ENCODE results near the gene ELAPOR1. TPM values are rescaled to one million over a fixed set of nuclear protein-coding genes. Genes with fewer than 3 reads are reported as not detected.

ELAPOR1 gene
- polyA plus RNA-seq, 1 donor: 1.6 TPM

- DNase-seq: no peak
Observed at GRCh38 chr1:109096120-109096519, 17.8 kb upstream of the ELAPOR1 start.

- peak; percentile 99 for DNase-seq
Observed at GRCh38 chr1:109099938-109100773, 13.8 kb upstream of the ELAPOR1 start.

DNA sequence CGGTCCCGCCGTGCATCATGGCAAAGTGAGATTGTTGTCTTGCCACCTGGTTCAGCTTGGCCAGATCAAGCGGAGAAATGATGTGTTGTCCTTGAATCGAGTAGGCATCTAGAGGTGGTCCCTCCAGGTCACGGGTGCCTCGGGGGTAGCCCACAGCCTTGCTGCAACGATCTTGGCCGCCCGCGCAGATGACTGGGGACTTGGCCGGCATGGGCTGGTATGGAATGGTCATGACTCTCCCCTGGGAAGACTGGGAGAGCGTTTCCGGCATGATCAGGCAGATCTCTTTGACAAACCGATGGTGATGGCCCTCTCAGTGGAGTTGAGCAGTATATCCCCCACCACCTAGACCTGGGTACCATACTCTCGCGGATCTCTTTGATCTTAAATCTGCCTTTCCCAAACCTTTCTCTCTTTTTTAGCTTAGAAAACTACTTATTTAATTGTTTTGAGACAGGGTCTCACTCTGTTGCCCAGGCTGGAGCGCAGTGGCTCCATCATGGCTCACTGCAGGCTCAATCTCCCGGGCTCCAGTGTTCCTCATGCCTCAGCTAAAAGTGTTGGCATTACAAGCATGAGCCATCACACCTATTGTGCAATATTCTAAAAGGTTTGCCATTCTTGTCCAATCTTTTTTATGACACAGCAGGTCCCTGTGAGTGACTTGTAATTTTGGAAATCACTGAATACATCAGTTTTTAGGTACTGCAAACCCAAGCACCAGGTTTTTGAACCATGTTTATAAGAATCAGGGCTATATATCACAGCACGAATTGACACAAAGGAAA lies 9.4 kb upstream of the ELAPOR1 start:
- no peak for DNase-seq

DNA sequence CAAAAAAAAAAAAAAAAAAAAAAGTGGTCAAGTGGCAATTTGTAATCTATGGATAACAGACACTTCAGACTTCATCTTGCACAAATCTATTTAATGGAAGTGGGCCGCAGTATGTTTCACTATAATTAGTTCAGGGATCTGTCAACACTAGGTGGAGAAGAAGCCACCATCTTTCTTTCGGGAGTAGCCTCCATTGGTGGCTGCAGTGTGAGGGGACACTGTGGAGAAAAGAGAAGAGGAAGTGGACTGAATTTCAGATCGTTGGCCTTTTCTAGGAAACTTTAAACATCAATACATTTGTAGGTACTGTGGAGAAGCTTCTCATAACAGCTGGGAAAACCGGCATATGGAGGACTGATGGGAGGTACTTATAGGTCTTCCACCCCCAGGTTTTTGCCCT lies 8.0 kb upstream of the ELAPOR1 start:
- DNase-seq: no peak

GRCh38 chr1:109107785-109108184 lies 6.1 kb upstream of the ELAPOR1 start:
- no peak for DNase-seq

DNA sequence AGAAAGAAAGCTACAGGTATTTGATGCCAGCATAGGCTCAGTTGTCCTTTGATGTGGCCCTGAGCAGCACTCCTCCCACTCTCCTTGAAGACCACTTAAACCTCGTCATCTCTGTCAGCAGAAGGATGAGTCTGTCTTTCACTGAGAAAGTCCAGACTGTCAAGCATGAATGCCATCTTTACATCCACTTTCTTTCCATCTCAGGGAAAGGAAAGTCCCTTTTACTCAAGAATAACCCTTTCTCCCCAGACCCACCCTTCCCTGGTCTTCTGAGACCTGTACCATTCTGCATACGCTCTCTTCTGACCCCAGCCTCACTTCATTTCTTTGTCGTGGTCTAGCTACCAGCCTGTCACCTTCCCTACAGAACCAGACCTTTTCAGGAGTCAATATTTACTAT lies 4.0 kb upstream of the ELAPOR1 start:
- DNase-seq: no peak

DNA sequence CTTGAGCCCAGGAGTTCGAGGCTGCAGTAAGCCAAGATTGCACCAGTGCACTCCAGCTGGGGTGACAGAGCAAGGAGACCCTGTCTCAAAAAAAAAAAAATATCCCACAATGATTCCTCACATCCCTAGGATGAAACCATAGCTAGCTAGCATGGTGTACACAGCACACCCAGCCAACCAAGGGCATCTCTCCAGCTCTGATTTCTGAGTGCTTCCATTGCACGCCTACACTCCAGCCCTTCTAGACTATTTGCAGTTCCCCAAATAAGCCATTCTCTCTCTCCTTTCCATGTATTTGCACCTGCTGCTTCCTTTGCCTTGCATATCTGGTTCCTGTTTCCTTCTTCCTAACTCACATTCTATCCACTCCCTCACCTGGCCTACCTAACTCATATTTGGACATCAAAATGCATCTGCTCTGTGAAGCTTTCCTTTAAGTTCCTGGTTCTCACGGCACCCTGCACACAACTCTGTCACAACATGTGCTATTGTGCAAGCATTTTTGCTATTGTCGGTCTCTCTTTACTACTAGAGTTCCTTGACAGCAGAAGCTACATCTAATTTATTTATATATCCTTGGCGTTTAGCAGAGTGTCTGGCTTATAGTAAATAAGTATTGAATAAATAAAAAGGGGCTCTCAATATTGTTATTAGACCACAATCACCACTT lies 2.4 kb upstream of the ELAPOR1 start:
- DNase-seq: no peak

DNA sequence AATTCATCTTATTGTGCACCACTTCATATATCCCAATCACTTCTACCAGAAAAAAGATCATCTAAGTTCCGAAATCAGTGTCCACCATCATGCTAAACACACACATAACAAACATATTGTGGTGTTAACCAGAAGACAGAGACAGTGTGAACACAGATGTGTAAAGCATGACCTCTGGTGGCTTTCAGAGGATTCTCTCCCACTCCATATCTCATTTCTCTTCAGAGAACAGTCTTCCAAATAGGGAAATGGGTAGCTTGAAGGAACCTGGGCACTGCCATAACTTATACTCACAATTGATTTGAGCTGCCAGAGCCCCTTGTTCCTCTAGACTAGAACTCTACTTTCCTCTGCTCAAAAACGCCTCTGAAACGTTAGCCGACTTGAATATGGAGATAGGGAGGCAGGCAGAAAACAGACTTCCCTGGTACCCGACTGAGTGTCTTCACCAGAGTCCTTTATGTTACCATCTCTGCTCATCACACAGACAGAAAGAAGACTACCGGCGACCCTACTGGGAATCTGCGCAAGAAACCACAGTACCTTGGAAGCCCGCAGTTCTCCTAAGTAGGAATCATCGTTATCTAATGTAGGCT lies 1.8 kb upstream of the ELAPOR1 start:
- no peak for DNase-seq

GRCh38 chr1:109112652-109113285 lies 1.1 kb upstream of the ELAPOR1 start:
- peak; percentile 95 for DNase-seq

- DNase-seq: no peak
Observed at GRCh38 chr1:109114342-109114674, 393 bp downstream of the ELAPOR1 start.

DNA sequence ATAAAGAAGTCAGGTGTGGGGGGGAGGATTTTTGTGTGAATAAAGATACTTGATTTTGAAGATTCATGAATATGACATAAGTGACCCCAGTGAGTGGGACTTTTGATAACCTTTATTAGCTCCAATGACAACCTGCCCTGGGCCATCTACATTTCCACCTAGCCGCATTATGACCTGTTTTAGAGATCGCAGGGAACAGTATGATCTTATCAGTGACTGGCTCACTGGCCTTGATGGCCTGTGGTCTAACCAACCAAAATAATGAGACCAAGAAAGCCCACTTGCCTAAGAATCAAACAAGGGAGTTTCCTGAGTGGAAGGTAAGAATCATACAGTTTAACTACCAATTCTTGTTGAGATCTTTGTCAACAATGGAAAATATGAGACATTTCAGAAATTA lies 1.8 kb downstream of the ELAPOR1 start:
- DNase-seq: no peak

DNA sequence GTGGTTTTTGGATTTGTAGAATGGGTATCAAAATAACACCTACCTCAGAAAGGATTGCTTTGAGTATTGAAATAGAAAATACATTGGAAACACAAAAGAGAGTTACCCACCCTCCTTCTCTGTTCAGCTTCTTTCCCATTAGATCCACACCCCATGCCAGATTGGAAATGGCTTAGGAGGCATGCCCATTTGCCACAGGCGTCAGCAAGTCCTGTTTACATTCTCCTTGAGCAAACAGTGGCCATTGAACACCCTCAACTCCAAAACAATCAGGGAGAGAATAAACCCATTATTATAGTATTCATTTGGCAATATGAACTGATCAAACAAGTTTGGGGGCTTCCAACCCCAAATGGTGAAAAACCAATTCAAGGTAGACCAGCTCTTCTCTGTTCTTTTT lies 2.4 kb downstream of the ELAPOR1 start:
- no peak for DNase-seq

DNA sequence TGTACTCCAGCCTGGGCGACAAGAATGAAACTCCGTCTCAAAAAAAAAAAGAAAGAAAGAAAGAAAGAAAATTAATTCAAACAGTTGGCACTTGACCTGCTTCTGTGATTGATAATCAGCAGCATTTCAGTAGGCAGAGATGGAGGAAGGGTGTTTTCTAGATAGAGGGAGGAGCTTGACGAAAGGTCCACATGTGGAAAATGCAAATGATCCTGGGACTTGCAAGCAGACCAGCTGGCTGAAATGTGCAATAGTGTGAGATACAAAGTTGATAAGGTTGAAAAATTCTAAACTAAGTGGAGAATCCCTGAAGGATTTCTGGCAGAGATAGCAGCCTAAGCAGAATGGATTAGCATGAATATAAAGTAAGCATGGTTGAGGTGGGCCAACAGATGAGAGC lies 4.2 kb downstream of the ELAPOR1 start:
- no peak for DNase-seq

DNA sequence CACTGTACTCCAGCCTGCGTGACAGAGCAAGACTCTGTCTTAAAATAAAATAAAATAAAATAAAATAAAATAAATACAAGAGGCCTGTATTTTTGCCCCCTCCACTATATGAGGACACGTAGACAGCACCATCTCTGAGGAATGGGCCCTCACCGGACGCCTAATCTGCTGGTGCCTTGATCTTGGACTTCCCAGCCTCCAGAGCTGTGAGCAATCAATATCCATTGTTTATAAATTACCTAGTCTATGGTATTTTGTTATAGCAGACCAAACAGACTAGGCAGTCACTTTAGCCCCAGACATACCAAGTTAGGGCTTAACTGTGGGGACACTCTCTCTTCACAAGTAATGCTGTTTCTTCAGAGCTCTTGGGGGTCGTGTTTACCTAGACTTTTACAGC lies 6.4 kb downstream of the ELAPOR1 start:
- DNase-seq: no peak

GRCh38 chr1:109131059-109131458 lies 17.1 kb downstream of the ELAPOR1 start:
- DNase-seq: no peak

GRCh38 chr1:109131800-109132199 lies 17.9 kb downstream of the ELAPOR1 start:
- DNase-seq: no peak

DNA sequence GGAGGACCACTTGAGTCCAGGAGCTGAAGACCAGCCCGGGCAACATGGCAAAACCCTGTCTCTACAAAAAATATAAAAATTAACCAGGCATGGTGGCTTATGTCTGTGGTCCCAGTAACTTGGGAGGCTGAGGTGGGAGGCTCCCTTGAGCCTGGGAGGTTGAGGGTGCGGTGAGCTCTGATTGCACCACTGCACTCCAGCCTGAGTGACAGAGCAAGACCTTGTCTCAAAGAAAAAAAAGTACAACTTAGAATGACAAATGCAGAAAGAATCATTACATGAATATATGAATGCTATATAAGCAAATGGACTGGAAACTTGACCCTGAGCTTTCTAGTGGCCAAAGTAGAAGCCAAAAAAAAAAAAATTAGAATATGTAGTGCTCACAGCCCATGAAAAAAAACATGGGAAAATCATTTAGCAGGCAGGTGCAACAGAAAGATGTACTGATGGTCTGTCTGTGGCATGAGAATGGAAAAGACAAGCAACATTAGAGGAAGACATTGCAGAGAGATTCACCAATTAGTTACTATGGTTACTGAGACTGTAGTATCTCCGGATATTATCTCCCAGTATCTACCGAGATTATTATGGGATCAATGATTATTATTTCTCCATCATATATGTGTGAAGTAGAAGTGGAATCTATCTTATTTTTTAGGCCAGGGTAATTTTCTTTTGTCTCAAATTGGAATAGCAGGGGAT lies 19.2 kb downstream of the ELAPOR1 start:
- DNase-seq: no peak

DNA sequence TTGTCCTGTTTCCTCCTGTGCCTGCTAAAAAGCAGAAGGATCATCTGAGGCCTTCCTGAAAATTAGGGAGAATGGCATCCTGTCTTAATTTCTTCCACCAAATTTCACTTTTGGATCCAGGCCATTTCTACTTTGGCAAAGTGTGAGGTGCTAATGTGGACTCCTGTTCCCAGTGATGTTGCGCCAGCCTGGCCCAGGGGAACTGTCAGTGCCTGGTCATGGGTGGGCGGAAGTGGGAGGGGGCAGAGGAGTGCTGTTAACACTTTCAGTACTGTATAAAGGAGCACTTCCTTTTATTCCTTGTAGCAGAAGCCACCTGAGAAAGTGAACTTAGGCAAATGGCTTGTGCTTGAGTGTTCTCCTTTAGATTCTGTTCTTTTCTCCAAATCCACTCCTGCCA lies 19.9 kb downstream of the ELAPOR1 start:
- no peak for DNase-seq

- DNase-seq: no peak
Observed at GRCh38 chr1:109134423-109134822, 20.5 kb downstream of the ELAPOR1 start.

GRCh38 chr1:109135940-109136339 lies 22.0 kb downstream of the ELAPOR1 start:
- no peak for DNase-seq

- no peak for DNase-seq
Observed at GRCh38 chr1:109136766-109137165, 22.9 kb downstream of the ELAPOR1 start.

DNA sequence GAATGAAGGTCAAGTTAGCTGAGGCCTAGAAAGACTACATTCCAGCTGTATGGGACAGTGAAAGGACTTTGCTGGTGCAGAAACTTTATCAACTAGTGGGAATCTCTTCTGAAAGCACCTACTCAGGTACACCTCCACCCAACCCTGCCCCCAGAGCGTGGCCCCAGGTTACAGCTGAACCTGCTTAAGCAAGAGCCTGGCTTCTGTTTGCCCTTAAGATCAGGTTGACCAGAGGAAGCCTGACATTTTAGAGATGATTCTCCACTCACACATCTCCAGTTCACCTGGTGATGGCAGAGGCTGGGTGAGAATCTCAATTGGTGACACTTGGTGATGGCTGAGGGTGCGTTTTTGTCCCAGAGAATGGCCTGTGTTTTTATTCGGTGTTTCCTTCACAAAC lies 24.0 kb downstream of the ELAPOR1 start:
- no peak for DNase-seq
